HG03575 (cell line): ENCODE data around the gene TSPYL4.

ENCODE experiments used
- ATAC-seq: cut with Tn5 transposase; IDR thresholded peaks from one replicate; pipeline ENCODE4 v1.9.1; 2021; ENCODE audit not compliant: unreplicated experiment, insufficient number of reproducible peaks, low FRiP score; ENCODE audit errors: extremely low read depth

TSPYL4 gene

DNA sequence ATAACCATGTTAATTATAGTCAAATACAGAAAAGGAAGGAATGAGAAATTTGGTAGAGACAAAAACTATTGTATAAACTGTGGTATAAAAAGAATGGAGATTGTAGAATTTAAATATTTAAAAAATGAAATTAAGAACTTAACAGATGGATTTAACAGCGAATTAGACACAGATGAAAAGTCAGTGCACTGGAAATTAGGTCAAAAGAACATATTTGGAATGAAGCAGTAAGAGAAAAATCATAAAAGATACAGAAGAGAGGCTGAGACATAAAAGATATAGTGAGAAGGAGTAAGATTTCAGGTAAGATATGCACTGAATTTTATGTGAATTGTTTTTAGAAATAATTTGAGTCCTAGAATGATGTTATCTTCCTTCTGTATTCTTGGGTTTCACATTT lies 14.0 kb downstream of the TSPYL4 start:
- ATAC-seq = no peak

GRCh38 chr6:116239256-116239655 lies 14.6 kb downstream of the TSPYL4 start:
- no peak for ATAC-seq

- ATAC-seq = no peak
Measured at GRCh38 chr6:116238083-116238482, 15.8 kb downstream of the TSPYL4 start.

- ATAC-seq = no peak
Measured at GRCh38 chr6:116234689-116235088, 19.2 kb downstream of the TSPYL4 start.

DNA sequence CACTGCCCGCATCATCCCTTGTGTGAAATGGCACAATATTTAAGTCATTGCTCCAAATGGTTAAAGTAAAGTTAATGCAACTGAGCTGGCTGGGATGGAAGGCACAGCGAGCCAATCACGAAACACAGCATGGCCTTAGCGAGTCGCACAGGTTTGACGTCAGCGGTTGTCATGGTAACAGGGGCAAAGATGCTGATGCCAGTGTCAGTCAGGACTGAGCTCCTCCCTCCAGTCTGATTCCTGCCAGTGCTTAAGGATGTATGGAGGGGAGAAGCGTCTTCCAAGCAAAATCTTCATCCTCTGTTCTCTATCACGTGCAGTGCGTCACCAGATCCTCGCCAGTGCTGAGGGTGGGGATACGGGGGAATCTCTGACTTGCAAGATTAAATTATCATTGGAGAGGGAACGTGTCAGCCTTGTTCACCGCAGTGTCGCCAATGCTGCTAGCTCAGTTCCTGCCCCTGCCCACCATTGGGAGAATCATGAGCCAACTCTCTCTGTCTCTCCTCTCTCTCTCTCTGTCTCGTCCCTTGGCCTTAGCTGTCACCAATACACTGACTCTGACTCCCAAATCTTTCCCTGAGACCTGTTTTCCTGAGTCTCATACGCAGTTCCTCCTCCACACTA lies 24.5 kb downstream of the TSPYL4 start:
- ATAC-seq = no peak

GRCh38 chr6:116223355-116223754 lies 30.5 kb downstream of the TSPYL4 start:
- no peak for ATAC-seq

DNA sequence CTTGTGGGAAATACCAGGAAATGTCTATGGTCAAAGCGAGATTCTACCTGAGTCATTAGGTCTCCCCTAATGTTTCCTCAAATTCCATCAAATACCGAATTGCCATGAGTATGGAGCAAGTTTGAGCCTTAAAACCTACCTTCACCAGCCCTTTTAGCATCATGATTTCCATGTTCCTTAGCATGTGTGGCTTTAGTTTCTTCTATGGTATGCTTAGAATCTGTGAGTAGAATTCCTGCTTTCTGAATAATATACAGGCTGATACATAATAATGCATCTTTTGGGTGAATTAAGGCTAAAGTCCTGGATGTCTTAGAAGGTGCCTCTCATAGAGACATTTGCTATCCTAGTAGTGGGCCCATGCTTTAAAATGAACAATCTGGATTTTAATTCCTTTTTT lies 32.0 kb downstream of the TSPYL4 start:
- no peak for ATAC-seq

GRCh38 chr6:116221067-116221466 lies 32.8 kb downstream of the TSPYL4 start:
- no peak for ATAC-seq

- no peak for ATAC-seq
Measured at GRCh38 chr6:116218866-116219265, 35.0 kb downstream of the TSPYL4 start.

- no peak for ATAC-seq
Measured at GRCh38 chr6:116218172-116218633, 35.7 kb downstream of the TSPYL4 start.

DNA sequence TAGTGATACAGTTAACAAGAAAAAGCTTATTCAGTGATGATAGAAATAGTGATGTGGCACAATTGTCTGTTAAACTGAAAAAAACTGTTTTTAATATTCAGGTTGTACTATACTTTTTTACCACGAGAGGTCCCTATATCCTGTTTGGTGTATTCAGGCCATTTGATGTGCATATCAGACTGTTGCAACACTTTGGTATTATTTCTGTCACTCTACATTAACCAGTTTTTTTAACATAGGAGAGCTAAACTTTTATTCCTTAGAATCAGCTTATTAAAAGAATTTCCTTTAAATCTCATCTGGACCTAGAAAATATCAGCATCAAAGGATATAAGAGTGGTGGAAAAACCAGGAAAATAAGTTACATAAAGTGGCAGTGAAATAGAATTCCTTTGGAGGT lies 36.8 kb downstream of the TSPYL4 start:
- ATAC-seq = no peak

GRCh38 chr6:116215414-116215813 lies 38.5 kb downstream of the TSPYL4 start:
- no peak for ATAC-seq

GRCh38 chr6:116214681-116215080 lies 39.2 kb downstream of the TSPYL4 start:
- no peak for ATAC-seq

GRCh38 chr6:116210750-116211425 lies 43.0 kb downstream of the TSPYL4 start:
- ATAC-seq = no peak

GRCh38 chr6:116210316-116210715 lies 43.6 kb downstream of the TSPYL4 start:
- no peak for ATAC-seq

GRCh38 chr6:116208056-116208785 lies 45.7 kb downstream of the TSPYL4 start:
- no peak for ATAC-seq

GRCh38 chr6:116206231-116206903 lies 47.5 kb downstream of the TSPYL4 start:
- no peak for ATAC-seq

DNA sequence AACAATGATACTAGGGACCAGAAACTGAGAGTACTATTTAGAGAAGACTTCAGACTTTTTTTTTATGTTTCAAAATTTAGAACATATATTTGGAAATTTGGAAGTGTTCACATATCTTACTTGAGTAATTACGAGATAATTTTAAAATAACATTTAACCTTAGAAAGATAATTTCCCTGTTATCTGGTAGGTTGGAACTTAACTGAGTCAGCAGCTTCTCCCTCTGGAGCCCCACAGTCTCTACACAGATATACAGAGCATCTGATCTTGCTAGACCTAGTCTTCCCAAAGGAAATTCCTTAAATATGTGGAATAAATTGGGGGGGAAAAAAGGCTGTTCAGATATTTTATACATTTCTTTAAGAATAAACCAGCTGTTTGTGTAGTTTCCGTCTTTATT lies 48.6 kb downstream of the TSPYL4 start:
- no peak for ATAC-seq

- no peak for ATAC-seq
Measured at GRCh38 chr6:116201538-116201937, 52.3 kb downstream of the TSPYL4 start.
